Testis (tissue), 2 donors: ENCODE results near the gene AGBL4.

Experiments
- CTCF ChIP-seq, 3 experiments: fragments of 450-650 bp in 2 of 3; fragments of 200-600 bp in 1 of 3; sonication (generic) in 1 of 3; IDR thresholded peaks; one replicate each; pipeline ENCODE4 v1.5.1; 2016 to 2019; ENCODE audit warnings: antibody characterized with exemption in 3 of 3, mild to moderate bottlenecking in 2 of 3, moderate library complexity in 1 of 3
- POLR2A ChIP-seq: fragments of 450-650 bp; IDR thresholded peaks from one replicate; pipeline ENCODE4 v1.6.1; 2017; ENCODE audit warnings: antibody characterized with exemption, mild to moderate bottlenecking, moderate library complexity

- TF ChIP-seq CTCF (IDR thresholded peaks at IDR 0.05) (no peak), POLR2A (no peak)
These were observed 1175.7 kb downstream of the AGBL4 start for GRCh38 chr1:48848035-48848434.
